Breast epithelium (tissue), 4 donors: ENCODE measurements around the gene GRIA3. TPM values are rescaled to one million over a fixed set of nuclear protein-coding genes. Genes with fewer than 3 reads are reported as not detected.

Experiments
- DNase-seq, 2 donors: peaks; one replicate each; pipeline ENCODE4 v3.0.0-alpha.2; 2019; ENCODE audit warnings: low spot score in 2 of 2
- H3K27ac ChIP-seq, 2 donors: fragments of 200-600 bp; sonication (generic) in 1 of 2; one replicate each; pipeline ENCODE4 v1.5.1; 2016 to 2019; ENCODE audit warnings: mild to moderate bottlenecking in 1 of 2
- H3K27me3 ChIP-seq, 2 donors: fragments of 200-600 bp; sonication (generic) in 1 of 2; one replicate each; pipeline versions ENCODE4 v1.5.1 to v1.6.0; 2017 to 2019; ENCODE audit warnings: control low read depth in 1 of 2, mild to moderate bottlenecking in 1 of 2
- H3K36me3 ChIP-seq: fragments of 200-600 bp; one replicate; pipeline ENCODE4 v1.5.1; 2019
- H3K4me1 ChIP-seq, 2 donors: fragments of 200-600 bp; sonication (generic); one replicate each; pipeline ENCODE4 v1.5.1; 2016 to 2019; ENCODE audit warnings: control low read depth in 1 of 2
- H3K4me3 ChIP-seq, 3 donors: fragments of 200-600 bp; sonication (generic); 1 replicate in 2 of 3; 2 replicates in 1 of 3; pipeline ENCODE4 v1.5.1; 2016 to 2019; ENCODE audit warnings: mild to moderate bottlenecking in 3 of 3, moderate library complexity in 2 of 3
- H3K9me3 ChIP-seq, 2 donors: fragments of 200-600 bp; sonication (generic) in 1 of 2; one replicate each; pipeline ENCODE4 v1.5.1; 2016 to 2019; ENCODE audit warnings: control low read depth in 1 of 2
- CTCF ChIP-seq, 3 donors: fragments of 450-650 bp; IDR thresholded peaks; one replicate each; pipeline ENCODE4 v1.5.1; 2016 to 2017; ENCODE audit warnings: antibody characterized with exemption in 3 of 3, mild to moderate bottlenecking in 3 of 3, moderate library complexity in 3 of 3
- POLR2A ChIP-seq: fragments of 450-650 bp; IDR thresholded peaks from one replicate; pipeline ENCODE4 v1.6.1; 2016; ENCODE audit warnings: antibody characterized with exemption, mild to moderate bottlenecking, moderate library complexity
- POLR2AphosphoS5 ChIP-seq, 3 donors: sonication (generic); formaldehyde crosslinking; IDR thresholded peaks; one replicate each; pipeline ENCODE4 v1.6.1; 2017; ENCODE audit warnings: antibody characterized with exemption in 3 of 3
- intact Hi-C: fragments of 100-400 bp; cut with DNase I; formaldehyde crosslinking; loops from one replicate; pipeline ENCODE4 v1.15.1; 2023; ENCODE audit warnings: low total_unique reads
- total RNA-seq, 3 donors: library from RNA; depleted of rRNA; stranded (reverse); fragments of >200 nt; gene quantifications; one replicate each; pipeline ENCODE4 v1.1.0, GENCODE V29; 2016

The GRIA3 gene
- total RNA-seq, 3 donors from 2014 or later, result 0.98 to 2.6 (median 1.9) TPM

- Histone ChIP-seq H3K9me3 (no peaks in the 10 kb centered on the region), H3K36me3 (no peaks in the 10 kb centered on the region)
- no peak for DNase-seq
These were observed 33.0 kb downstream of the GRIA3 start for GRCh38 chrX:123217077-123217476.

GRCh38 chrX:123217728-123218127, 33.6 kb downstream of the GRIA3 start:
- H3K9me3 ChIP-seq, result no peaks in the 10 kb centered on the region
- DNase-seq, result no peak
- H3K36me3 ChIP-seq, result no peaks in the 10 kb centered on the region
- no peaks in the 10 kb centered on the region for H3K4me1 ChIP-seq
- H3K27ac ChIP-seq, result no peak overlapping the region
- no peak overlapping the region for H3K4me3 ChIP-seq
- H3K27me3 ChIP-seq, result no peaks in the 10 kb centered on the region
- intact Hi-C loops, result no loop called here
- TF ChIP-seq POLR2A (no peak), CTCF (IDR thresholded peaks at IDR 0.05) (no peak), POLR2AphosphoS5 (IDR thresholded peaks at IDR 0.05) (no peak)

More at GRCh38 chrX:123217077-123217476, 33.0 kb downstream of the GRIA3 start:
- Histone ChIP-seq H3K4me1 (no peaks in the 10 kb centered on the region), H3K27me3 (no peaks in the 10 kb centered on the region), H3K4me3 (no peak overlapping the region), H3K27ac (no peak overlapping the region)
- intact Hi-C loops, result no loop called here
- TF ChIP-seq POLR2A (no peak), POLR2AphosphoS5 (IDR thresholded peaks at IDR 0.05) (no peak), CTCF (IDR thresholded peaks at IDR 0.05) (no peak)

- intact Hi-C loops, result no loop called here
- no peaks in the 10 kb centered on the region for H3K4me1 ChIP-seq
- H3K36me3 ChIP-seq, result no peaks in the 10 kb centered on the region
- H3K27me3 ChIP-seq, result no peaks in the 10 kb centered on the region
- H3K4me3 ChIP-seq, result no peak overlapping the region
- H3K27ac ChIP-seq, result no peak overlapping the region
- DNase-seq, result no peak
- H3K9me3 ChIP-seq, result no peaks in the 10 kb centered on the region
- no peak for TF ChIP-seq POLR2A
These were observed 35.8 kb downstream of the GRIA3 start for GRCh38 chrX:123219916-123220315.

- Histone ChIP-seq H3K27me3 (no peaks in the 10 kb centered on the region), H3K36me3 (no peaks in the 10 kb centered on the region), H3K9me3 (no peaks in the 10 kb centered on the region), H3K4me3 (no peak overlapping the region), H3K27ac (peak overlapping the region in 1 of 2 donors; percentile 0), H3K4me1 (no peaks in the 10 kb centered on the region)
- intact Hi-C loops, result no loop called here
- DNase-seq, result no peak
- TF ChIP-seq POLR2AphosphoS5 (IDR thresholded peaks at IDR 0.05), result no peak
- no peak for TF ChIP-seq POLR2A
- TF ChIP-seq CTCF (IDR thresholded peaks at IDR 0.05), result no peak
These were observed 38.8 kb downstream of the GRIA3 start for GRCh38 chrX:123222920-123223319.

- no peak overlapping the region for H3K4me3 ChIP-seq
These were observed 39.3 kb downstream of the GRIA3 start for GRCh38 chrX:123223409-123223808.

More at GRCh38 chrX:123223409-123223808, 39.3 kb downstream of the GRIA3 start:
- Histone ChIP-seq H3K4me1 (no peaks in the 10 kb centered on the region), H3K36me3 (no peaks in the 10 kb centered on the region), H3K27ac (no peak overlapping the region), H3K27me3 (no peaks in the 10 kb centered on the region), H3K9me3 (no peaks in the 10 kb centered on the region)
- intact Hi-C loops, result no loop called here
- DNase-seq, result no peak
- TF ChIP-seq POLR2AphosphoS5 (IDR thresholded peaks at IDR 0.05), result no peak
- TF ChIP-seq CTCF (IDR thresholded peaks at IDR 0.05), result no peak
- no peak for TF ChIP-seq POLR2A
